B cell (primary cell): ENCODE results near the gene SLC26A8. TPM values are rescaled to one million over a fixed set of nuclear protein-coding genes. Genes with fewer than 3 reads are reported as not detected.

Experiments used
- ATAC-seq: fragments of 200-7000 bp; cut with Tn5 transposase; one replicate; pipeline ENCODE4 v1.10.0; 2021; ENCODE audit warnings: low read depth, mild to moderate bottlenecking, moderate number of reproducible peaks, moderate library complexity
- CTCF ChIA-PET: fragments of 350-600 bp; sonication (Branson Sonifier 250); formaldehyde crosslinking; loops from one replicate; lab custom pipeline; 2021; ENCODE audit warnings: antibody characterized with exemption, inconsistent platforms; lab: Charles Lee
- POLR2A ChIA-PET: fragments of 350-600 bp; sonication (Branson Sonifier 250); formaldehyde crosslinking; loops from one replicate; lab custom pipeline; 2021; ENCODE audit warnings: antibody characterized with exemption; lab: Charles Lee
- DNase-seq: peaks from one replicate; pipeline ENCODE4 v3.0.0; 2013
- H2AFZ ChIP-seq: 2 replicates; pipeline ENCODE4 v1.6.1; 2012; ENCODE audit warnings: mild to moderate bottlenecking, low read depth, low read length; ENCODE audit not compliant: insufficient read depth, poor library complexity, severe bottlenecking
- H3K27ac ChIP-seq, 2 donors: 1 replicate in 1 of 2; 2 replicates in 1 of 2; pipeline ENCODE4 v1.5.1; 2012 to 2013; ENCODE audit warnings: low read length in 2 of 2, mild to moderate bottlenecking in 2 of 2, moderate library complexity in 1 of 2
- H3K27me3 ChIP-seq, 4 experiments: fragments of 200-600 bp in 1 of 4; sonication (generic) in 1 of 4; replicated peaks in 1 of 4; 1 replicate in 2 of 4; 2 replicates in 2 of 4; pipeline versions ENCODE4 v1.6.1 to v1.7.0; 2013 to 2016; ENCODE audit warnings: low read length in 3 of 4, mild to moderate bottlenecking in 2 of 4, mixed read lengths in 1 of 4, moderate library complexity in 1 of 4; ENCODE audit not compliant: insufficient read depth in 4 of 4, control insufficient read depth in 3 of 4; ENCODE audit errors: control extremely low read depth in 1 of 4
- H3K36me3 ChIP-seq, 2 experiments: replicated peaks in 1 of 2; 1 replicate in 1 of 2; 2 replicates in 1 of 2; pipeline versions ENCODE4 v1.6.1 to v1.7.1; 2013; ENCODE audit warnings: low read length in 1 of 2; ENCODE audit not compliant: insufficient read depth in 2 of 2, control insufficient read depth in 1 of 2; ENCODE audit errors: control extremely low read depth in 1 of 2, extremely low read depth in 1 of 2
- H3K4me1 ChIP-seq, 2 donors: fragments of 200-600 bp in 1 of 2; sonication (generic) in 1 of 2; 1 replicate in 1 of 2; 2 replicates in 1 of 2; pipeline versions ENCODE4 v1.5.1 to v1.6.1; 2013 to 2017; ENCODE audit warnings: low read length in 2 of 2; ENCODE audit not compliant: control insufficient read depth in 2 of 2, insufficient read depth in 2 of 2
- H3K4me2 ChIP-seq: replicated peaks from 2 replicates; pipeline ENCODE3; 2012; ENCODE audit warnings: mild to moderate bottlenecking, low read depth, low read length; ENCODE audit not compliant: poor library complexity, severe bottlenecking
- H3K4me3 ChIP-seq, 5 experiments: fragments of 200-600 bp in 1 of 5; sonication (generic) in 1 of 5; 1 replicate in 3 of 5; 2 replicates in 2 of 5; pipeline versions ENCODE4 v1.5.1 to v1.7.0; 2011 to 2016; ENCODE audit warnings: low read length in 4 of 5, mild to moderate bottlenecking in 4 of 5, low read depth in 2 of 5, control low read depth in 1 of 5, moderate library complexity in 1 of 5; ENCODE audit not compliant: insufficient read depth in 1 of 5; ENCODE audit errors: control extremely low read depth in 1 of 5, extremely low read depth in 1 of 5
- H3K79me2 ChIP-seq: fragments of 200-600 bp; sonication (generic); one replicate; pipeline ENCODE4 v1.6.0; 2016; ENCODE audit warnings: low read length; ENCODE audit not compliant: control insufficient read depth, insufficient read depth
- H3K9ac ChIP-seq: fragments of 200-600 bp; sonication (generic); 2 replicates; pipeline ENCODE4 v1.6.1; 2017; ENCODE audit warnings: mild to moderate bottlenecking, low read length, moderate library complexity
- H3K9me3 ChIP-seq, 3 donors: one replicate each; pipeline versions ENCODE4 v1.6.1 to v1.7.1; 2013; ENCODE audit warnings: low read length in 2 of 3; ENCODE audit not compliant: control insufficient read depth in 2 of 3, insufficient read depth in 1 of 3; ENCODE audit errors: control extremely low read depth in 1 of 3
- H4K20me1 ChIP-seq: 2 replicates; pipeline ENCODE4 v1.6.0; 2012; ENCODE audit warnings: mild to moderate bottlenecking, low read length; ENCODE audit not compliant: insufficient read depth, control insufficient read depth, poor library complexity, severe bottlenecking
- H3K27ac Mint-ChIP-seq: one replicate; pipeline ENCODE4 v1.8.0; 2021; ENCODE audit warnings: mixed read lengths
- H3K27me3 Mint-ChIP-seq: one replicate; pipeline ENCODE4 v1.8.0; 2021; ENCODE audit warnings: mixed read lengths
- H3K4me1 Mint-ChIP-seq: one replicate; pipeline ENCODE4 v1.8.0; 2021; ENCODE audit warnings: mixed read lengths
- H3K4me3 Mint-ChIP-seq: one replicate; pipeline ENCODE4 v1.8.0; 2021; ENCODE audit warnings: mixed read lengths
- H3K9me3 Mint-ChIP-seq: one replicate; pipeline ENCODE4 v1.8.0; 2022; ENCODE audit warnings: mixed read lengths; ENCODE audit not compliant: insufficient read depth
- EZH2 ChIP-seq: IDR thresholded peaks from 2 replicates; pipeline ENCODE4 v1.6.1; 2012; ENCODE audit warnings: borderline replicate concordance, low read depth, mild to moderate bottlenecking, moderate library complexity, low read length; ENCODE audit not compliant: insufficient read depth, poor library complexity, severe bottlenecking
- WGBS: methylation state at CpG from one replicate; pipeline ENCODE4 v1.1.5; 2013; ENCODE audit warnings: missing lambda C conversion rate; ENCODE audit not compliant: insufficient coverage; 5-methylcytosine and 5-hydroxymethylcytosine counted together
- intact Hi-C: fragments of 100-400 bp; cut with micrococcal nuclease; formaldehyde crosslinking; loops from one replicate; pipeline ENCODE4 v1.10.0; 2022
- polyA plus RNA-seq: library from polyadenylated mRNA; depleted of rRNA; stranded (reverse); fragments of >200 nt; gene quantifications from 2 replicates; pipeline ENCODE4 v1.2.3, GENCODE V29; 2012
- total RNA-seq, 2 donors: library from RNA; stranded (reverse); fragments of 120-200 nt in 1 of 2; gene quantifications; 1 replicate in 1 of 2; 2 replicates in 1 of 2; pipeline versions ENCODE4 v1.2.3 to v1.2.4, GENCODE V29; 2013 to 2022
- TF ChIP-seq, protein P1 (sequence below): fragments of 200-600 bp; IDR thresholded peaks from one replicate; pipeline ENCODE4 v1.8.0; 2022; ENCODE audit warnings: antibody characterized with exemption, mild to moderate bottlenecking

Gene SLC26A8
- total and polyA plus RNA-seq, 2 donors (not counting 1 experiment from before 2014, with no cell fraction given): 0.01 TPM; not detected in 1

DNA sequence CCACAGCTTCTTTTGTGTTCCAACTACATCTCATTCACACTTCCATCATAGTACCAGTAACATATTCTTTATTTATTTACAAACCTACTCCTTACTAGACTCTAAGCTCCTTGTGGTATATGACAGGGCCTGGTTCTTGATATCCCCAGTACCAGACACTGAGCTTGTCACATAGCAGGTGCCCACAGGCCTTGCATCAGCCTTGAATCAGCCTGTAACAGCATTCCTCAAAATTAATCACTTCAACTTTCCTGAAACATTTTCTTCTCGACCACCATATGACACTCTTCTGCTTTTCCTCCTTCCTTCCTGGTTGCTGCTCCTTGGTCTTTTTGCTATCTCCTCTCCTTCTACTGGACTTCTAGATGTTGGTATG lies 78.8 kb downstream of the SLC26A8 start:
- Histone ChIP-seq H3K4me3 (no peak overlapping the region), H3K4me1 (no peaks in the 10 kb centered on the region), H3K4me2 (no peak overlapping the region), H2AFZ (no peak overlapping the region), H3K9ac (no peak overlapping the region), H3K36me3 (no peaks in the 10 kb centered on the region), H3K27ac (no peak overlapping the region), H3K79me2 (no peaks in the 10 kb centered on the region), H3K9me3 (no peaks in the 10 kb centered on the region), H4K20me1 (no peaks in the 10 kb centered on the region), H3K27me3 (no peaks in the 10 kb centered on the region)
- TF ChIP-seq EZH2: no peak
- TF ChIP-seq, protein P1, sequence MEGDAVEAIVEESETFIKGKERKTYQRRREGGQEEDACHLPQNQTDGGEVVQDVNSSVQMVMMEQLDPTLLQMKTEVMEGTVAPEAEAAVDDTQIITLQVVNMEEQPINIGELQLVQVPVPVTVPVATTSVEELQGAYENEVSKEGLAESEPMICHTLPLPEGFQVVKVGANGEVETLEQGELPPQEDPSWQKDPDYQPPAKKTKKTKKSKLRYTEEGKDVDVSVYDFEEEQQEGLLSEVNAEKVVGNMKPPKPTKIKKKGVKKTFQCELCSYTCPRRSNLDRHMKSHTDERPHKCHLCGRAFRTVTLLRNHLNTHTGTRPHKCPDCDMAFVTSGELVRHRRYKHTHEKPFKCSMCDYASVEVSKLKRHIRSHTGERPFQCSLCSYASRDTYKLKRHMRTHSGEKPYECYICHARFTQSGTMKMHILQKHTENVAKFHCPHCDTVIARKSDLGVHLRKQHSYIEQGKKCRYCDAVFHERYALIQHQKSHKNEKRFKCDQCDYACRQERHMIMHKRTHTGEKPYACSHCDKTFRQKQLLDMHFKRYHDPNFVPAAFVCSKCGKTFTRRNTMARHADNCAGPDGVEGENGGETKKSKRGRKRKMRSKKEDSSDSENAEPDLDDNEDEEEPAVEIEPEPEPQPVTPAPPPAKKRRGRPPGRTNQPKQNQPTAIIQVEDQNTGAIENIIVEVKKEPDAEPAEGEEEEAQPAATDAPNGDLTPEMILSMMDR: no peak
- DNase-seq (no peak), ATAC-seq (no peak)
- intact Hi-C loops: no loop called here
- CTCF ChIA-PET: no interaction called here
- H3K27ac Mint-ChIP-seq: no peak overlapping the region
- POLR2A ChIA-PET: no interaction called here
- peaks cover 8% of the 10 kb centered on the region for H3K9me3 Mint-ChIP-seq
- peaks cover 6% of the 10 kb centered on the region for H3K27me3 Mint-ChIP-seq
- WGBS: 57% methylated on average over 1 of the region's 1 CpG
- H3K4me3 Mint-ChIP-seq: no peak overlapping the region
- H3K4me1 Mint-ChIP-seq: no peaks in the 10 kb centered on the region

DNA sequence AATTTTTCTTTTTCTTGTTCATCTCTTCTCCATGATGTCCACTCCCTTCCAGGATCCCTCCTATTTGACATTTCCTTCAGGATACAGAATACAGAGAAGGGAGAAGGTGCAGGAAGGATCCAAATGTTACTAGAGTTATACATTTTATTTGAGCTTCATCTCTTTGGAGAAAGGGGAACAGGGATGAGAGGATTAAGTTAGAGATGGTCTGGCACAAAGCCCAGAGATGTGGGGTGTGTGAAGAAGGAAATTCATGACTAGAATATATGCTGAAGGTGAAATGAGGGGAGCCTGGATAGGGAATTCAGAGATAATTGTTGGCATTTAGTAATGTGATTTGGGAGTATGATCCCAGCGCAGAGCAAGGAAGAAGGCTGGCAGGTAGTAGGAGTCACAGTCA lies 81.1 kb downstream of the SLC26A8 start:
- CTCF ChIA-PET: no interaction called here
- peaks cover 0 to 3% (median 0%) of the 10 kb centered on the region in 4 experiments for H3K27me3 ChIP-seq
- WGBS: 100% methylated on average over 1 of the region's 1 CpG

More for the DNA sequence above, 81.1 kb downstream of the SLC26A8 start:
- Histone ChIP-seq H3K4me3 (no peak overlapping the region), H3K36me3 (no peaks in the 10 kb centered on the region), H3K4me2 (no peak overlapping the region), H3K9me3 (peaks cover 0 to 3% (median 0%) of the 10 kb centered on the region in 3 donors), H4K20me1 (no peaks in the 10 kb centered on the region), H3K4me1 (no peaks in the 10 kb centered on the region), H2AFZ (no peak overlapping the region), H3K79me2 (no peaks in the 10 kb centered on the region), H3K9ac (no peak overlapping the region), H3K27ac (no peak overlapping the region)
- TF ChIP-seq, protein P1: no peak
- TF ChIP-seq EZH2: no peak
- ATAC-seq (no peak), DNase-seq (no peak)
- H3K4me3 Mint-ChIP-seq: no peak overlapping the region
- H3K27me3 Mint-ChIP-seq: peaks cover 9% of the 10 kb centered on the region
- no peaks in the 10 kb centered on the region for H3K4me1 Mint-ChIP-seq
- POLR2A ChIA-PET: no interaction called here
- H3K9me3 Mint-ChIP-seq: peaks cover 10% of the 10 kb centered on the region
- no peak overlapping the region for H3K27ac Mint-ChIP-seq
- intact Hi-C loops: no loop called here
